ENCODE measurements around the gene BICD1. TPM values are rescaled to one million over a fixed set of nuclear protein-coding genes. Genes with fewer than 3 reads are reported as not detected.

BICD1 gene
- total and polyA plus RNA-seq, 2 of the 13 experiments (the other 11 are each of a cell fraction or from before 2014, with no cell fraction given): 4.5 to 5.2 TPM

GRCh38 chr12:32135967-32136366 lies 29.3 kb downstream of the BICD1 start (continued):
- peak; percentile 36; the same call in 1 of the 2 replicates for TF ChIP-seq SAP130 (CRISPR knock-in tag; IDR thresholded peaks at IDR 0.05; ENCODE audit: low read depth)
- no peak for TF ChIP-seq ZMYM4 (CRISPR knock-in tag; IDR thresholded peaks at IDR 0.05)
- no peak for TF ChIP-seq FOXO4 (CRISPR knock-in tag; conservative IDR thresholded peaks at IDR 0.05)
- no peak for TF ChIP-seq TCF7L2 (IDR thresholded peaks at IDR 0.05; ENCODE audit: low read depth, low read length)
- no peak for TF ChIP-seq FOXJ3 (CRISPR knock-in tag; IDR thresholded peaks at IDR 0.05; ENCODE audit: borderline replicate concordance)
- no peak for TF ChIP-seq FOSL2 (CRISPR knock-in tag; IDR thresholded peaks at IDR 0.05)
- no peak for TF ChIP-seq ZFP62 (CRISPR knock-in tag; IDR thresholded peaks at IDR 0.05)
- TF ChIP-seq ZNF280D (CRISPR knock-in tag; IDR thresholded peaks at IDR 0.05): no peak
- TF ChIP-seq ZNF253 (CRISPR knock-in tag; IDR thresholded peaks at IDR 0.05; ENCODE audit: borderline replicate concordance): no peak
- TF ChIP-seq ZNF44 (CRISPR knock-in tag; IDR thresholded peaks at IDR 0.05): no peak
- no peak for TF ChIP-seq RCOR2 (CRISPR knock-in tag; IDR thresholded peaks at IDR 0.05)
- TF ChIP-seq SOX5 (CRISPR knock-in tag; IDR thresholded peaks at IDR 0.05; ENCODE audit: borderline replicate concordance): peak; percentile 24; the same call in 1 of the 2 replicates
- no peak for TF ChIP-seq SIN3A (IDR thresholded peaks at IDR 0.05; ENCODE audit: borderline replicate concordance, low read depth, low read length)
- no peak for TF ChIP-seq ZZZ3 (CRISPR knock-in tag; IDR thresholded peaks at IDR 0.05; ENCODE audit: borderline replicate concordance)
- TF ChIP-seq ARNT2 (CRISPR knock-in tag; IDR thresholded peaks at IDR 0.05; ENCODE audit: low read depth): 0 out of 2 replicates have a peak, but pooled peaks have one; percentile 32
- TF ChIP-seq THAP11 (CRISPR knock-in tag; IDR thresholded peaks at IDR 0.05): no peak
- TF ChIP-seq PRDM10 (CRISPR knock-in tag; IDR thresholded peaks at IDR 0.05; ENCODE audit: low read depth): no peak
- TF ChIP-seq SOX13 (IDR thresholded peaks at IDR 0.05): no peak
- TF ChIP-seq SOX13 (CRISPR knock-in tag; conservative IDR thresholded peaks at IDR 0.05 in 1 of 2, IDR thresholded peaks at IDR 0.05 in 1 of 2): peak in 1 of 2 experiments; percentile 47; a peak in 1 of 4 replicates

Data from HepG2 (cell line).